ENCODE results near the gene ZDHHC13. TPM values are rescaled to one million over a fixed set of nuclear protein-coding genes. Genes with fewer than 3 reads are reported as not detected.

Gene ZDHHC13
- total and polyA plus RNA-seq, 12 donors: 6.0 to 9.4 (median 7.2) TPM

GRCh38 chr11:19176629-19177186 lies 59.7 kb downstream of the ZDHHC13 start:
- 34 to 44% methylated on average over 2 of the region's 2 CpGs for WGBS, 2 donors
- intact Hi-C loops (cut with DNase I): no loop called here
- no peak for ATAC-seq
- Histone ChIP-seq H3K9me3 (no peaks in the 10 kb centered on the region), H3K4me1 (peaks cover 0 to 35% (median 8%) of the 10 kb centered on the region in 9 donors), H3K4me3 (no peak overlapping the region), H3K36me3 (peaks cover 0 to 71% (median 3%) of the 10 kb centered on the region in 9 donors), H3K27ac (peak overlapping the region in 2 of 10 donors; percentile 2 to 21), H3K27me3 (no peaks in the 10 kb centered on the region)
- TF ChIP-seq CTCF (IDR thresholded peaks at IDR 0.05): no peak
- DNase-seq: no peak

- DNase-seq (no peak), ATAC-seq (peak in 1 of 8 donors; percentile 11)
- Histone ChIP-seq H3K4me3 (no peak overlapping the region), H3K36me3 (peaks cover 0 to 78% (median 7%) of the 10 kb centered on the region in 9 donors), H3K4me1 (peaks cover 0 to 25% (median under 1%) of the 10 kb centered on the region in 9 donors), H3K27ac (no peak overlapping the region), H3K27me3 (no peaks in the 10 kb centered on the region), H3K9me3 (no peaks in the 10 kb centered on the region)
- intact Hi-C loops (cut with DNase I): no loop called here
- WGBS, 2 donors: 73 to 81% methylated on average over 5 of the region's 5 CpGs
- no peak for TF ChIP-seq CTCF (IDR thresholded peaks at IDR 0.05)
Measured at GRCh38 chr11:19181531-19182261, 64.7 kb downstream of the ZDHHC13 start.

- H3K4me1 ChIP-seq: peaks cover 0 to 32% (median 4%) of the 10 kb centered on the region in 9 donors
- 67 to 77% methylated on average over 7 of the region's 7 CpGs for WGBS, 2 donors
- DNase-seq (no peak), ATAC-seq (no peak)
- TF ChIP-seq CTCF (IDR thresholded peaks at IDR 0.05): no peak
- intact Hi-C loops (cut with DNase I): no loop called here
- H3K9me3 ChIP-seq: no peaks in the 10 kb centered on the region
- peak overlapping the region in 1 of 10 donors; percentile 15 for H3K27ac ChIP-seq
- H3K27me3 ChIP-seq: no peaks in the 10 kb centered on the region
- H3K36me3 ChIP-seq: peaks cover 0 to 83% (median 15%) of the 10 kb centered on the region in 9 donors
- no peak overlapping the region for H3K4me3 ChIP-seq
Measured at GRCh38 chr11:19183646-19184045, 66.7 kb downstream of the ZDHHC13 start.

GRCh38 chr11:19185036-19185435 lies 68.1 kb downstream of the ZDHHC13 start:
- Histone ChIP-seq H3K4me3 (no peak overlapping the region), H3K27me3 (no peaks in the 10 kb centered on the region), H3K36me3 (peaks cover 0 to 94% (median 16%) of the 10 kb centered on the region in 9 donors), H3K9me3 (no peaks in the 10 kb centered on the region), H3K4me1 (peaks cover 0 to 34% (median 4%) of the 10 kb centered on the region in 9 donors), H3K27ac (no peak overlapping the region)
- ATAC-seq: no peak
- intact Hi-C loops (cut with DNase I): no loop called here
- no peak for TF ChIP-seq CTCF (IDR thresholded peaks at IDR 0.05)
- DNase-seq: no peak
- 66 to 75% methylated on average over 2 of the region's 2 CpGs for WGBS, 2 donors
